Ureter (tissue), 1 donor: ENCODE results near the gene CNPY1. TPM values are rescaled to one million over a fixed set of nuclear protein-coding genes. Genes with fewer than 3 reads are reported as not detected.

ENCODE experiments used
- DNase-seq: peaks from one replicate; pipeline ENCODE4 v3.0.0-alpha.2; 2020; ENCODE audit warnings: low spot score
- total RNA-seq: library from RNA; stranded (reverse); gene quantifications from one replicate; pipeline ENCODE4 v1.2.4, GENCODE V29; 2023
- donor health status: DM: yes; HTN: yes; CAD: no.

The CNPY1 gene
- total RNA-seq, 1 donor from 2014 or later: not detected

GRCh38 chr7:155489158-155489840, 57.1 kb downstream of the CNPY1 start:
- DNase-seq: no peak

- DNase-seq: no peak
Measured at GRCh38 chr7:155488483-155489127, 57.8 kb downstream of the CNPY1 start.

- DNase-seq: no peak
Measured at GRCh38 chr7:155487509-155488482, 58.6 kb downstream of the CNPY1 start.

GRCh38 chr7:155486783-155487508, 59.4 kb downstream of the CNPY1 start:
- DNase-seq: no peak

GRCh38 chr7:155484483-155485399, 61.6 kb downstream of the CNPY1 start:
- DNase-seq: no peak

- DNase-seq: no peak
Measured at GRCh38 chr7:155483868-155484325, 62.5 kb downstream of the CNPY1 start.

- no peak for DNase-seq
Measured at GRCh38 chr7:155483245-155483644, 63.1 kb downstream of the CNPY1 start.

GRCh38 chr7:155482511-155483183, 63.7 kb downstream of the CNPY1 start:
- DNase-seq: no peak

- DNase-seq: no peak
Measured at GRCh38 chr7:155481764-155482163, 64.6 kb downstream of the CNPY1 start.

GRCh38 chr7:155477476-155477875, 68.9 kb downstream of the CNPY1 start:
- no peak for DNase-seq

GRCh38 chr7:155471718-155472117, 74.6 kb downstream of the CNPY1 start:
- no peak for DNase-seq

- DNase-seq: no peak
Measured at GRCh38 chr7:155470686-155471638, 75.4 kb downstream of the CNPY1 start.

- no peak for DNase-seq
Measured at GRCh38 chr7:155470186-155470487, 76.2 kb downstream of the CNPY1 start.

GRCh38 chr7:155469311-155470185, 76.8 kb downstream of the CNPY1 start:
- no peak for DNase-seq

GRCh38 chr7:155468785-155469148, 77.6 kb downstream of the CNPY1 start:
- DNase-seq: no peak

GRCh38 chr7:155467846-155468784, 78.2 kb downstream of the CNPY1 start:
- DNase-seq: no peak
